NT2/D1 (cell line): ENCODE data around the gene GLYAT.

Experiments used
- DNase-seq: peaks from one replicate; pipeline ENCODE4 v3.0.0-alpha.2; 2011; ENCODE audit warnings: low read depth, low spot score
- H3K27me3 ChIP-seq: 2 replicates; pipeline ENCODE4 v1.6.0; 2011; ENCODE audit warnings: mild to moderate bottlenecking; ENCODE audit not compliant: insufficient read length, insufficient read depth
- H3K36me3 ChIP-seq: 2 replicates; pipeline ENCODE4 v1.6.1; 2011; ENCODE audit warnings: mild to moderate bottlenecking, low read length, mixed read lengths; ENCODE audit not compliant: insufficient read depth, insufficient read length
- H3K4me1 ChIP-seq: 2 replicates; pipeline ENCODE4 v1.5.1; 2011; ENCODE audit not compliant: insufficient read depth, insufficient read length
- H3K4me3 ChIP-seq: 2 replicates; pipeline ENCODE4 v1.5.1; 2011; ENCODE audit warnings: low read depth; ENCODE audit not compliant: insufficient read length
- H3K9ac ChIP-seq: 2 replicates; pipeline ENCODE4 v1.6.0; 2011; ENCODE audit warnings: low read depth; ENCODE audit not compliant: insufficient read length
- H3K9me3 ChIP-seq: 2 replicates; pipeline ENCODE4 v1.5.1; 2011; ENCODE audit warnings: mild to moderate bottlenecking, low read length; ENCODE audit not compliant: insufficient read depth
- SUZ12 ChIP-seq: IDR thresholded peaks from 2 replicates; pipeline ENCODE4 v1.6.1; 2011; ENCODE audit not compliant: insufficient read length, insufficient read depth; ENCODE audit errors: extremely low read depth
- YY1 ChIP-seq: IDR thresholded peaks from 2 replicates; pipeline ENCODE4 v1.6.1; 2011; ENCODE audit not compliant: insufficient read length, insufficient read depth
- ZNF274 ChIP-seq: IDR thresholded peaks from 2 replicates; pipeline ENCODE4 v1.6.1; 2011; ENCODE audit warnings: mild to moderate bottlenecking, low read depth, low read length

The GLYAT gene

GRCh38 chr11:58742140-58742539 is 10.4 kb upstream of the GLYAT start:
- H3K27me3 ChIP-seq = no peaks in the 10 kb centered on the region

GRCh38 chr11:58741127-58741526 is 9.4 kb upstream of the GLYAT start:
- H3K36me3 ChIP-seq = no peaks in the 10 kb centered on the region
- peaks cover 43% of the 10 kb centered on the region for H3K9me3 ChIP-seq
- TF ChIP-seq SUZ12 (no peak), ZNF274 (no peak), YY1 (no peak)
- no peaks in the 10 kb centered on the region for H3K27me3 ChIP-seq
- no peaks in the 10 kb centered on the region for H3K4me1 ChIP-seq
- DNase-seq = no peak
- H3K9ac ChIP-seq = no peak overlapping the region
- H3K4me3 ChIP-seq = no peak overlapping the region

More at GRCh38 chr11:58742140-58742539, 10.4 kb upstream of the GLYAT start:
- H3K36me3 ChIP-seq = no peaks in the 10 kb centered on the region
- H3K4me3 ChIP-seq = no peak overlapping the region
- DNase-seq = no peak
- no peak overlapping the region for H3K9ac ChIP-seq
- TF ChIP-seq ZNF274 = no peak
- no peak for TF ChIP-seq YY1
- no peak for TF ChIP-seq SUZ12
- H3K9me3 ChIP-seq = peaks cover 43% of the 10 kb centered on the region
- no peaks in the 10 kb centered on the region for H3K4me1 ChIP-seq

GRCh38 chr11:58740447-58740846 is 8.7 kb upstream of the GLYAT start:
- Histone ChIP-seq H3K9ac (no peak overlapping the region), H3K4me1 (no peaks in the 10 kb centered on the region), H3K4me3 (no peak overlapping the region), H3K36me3 (no peaks in the 10 kb centered on the region), H3K9me3 (peaks cover 43% of the 10 kb centered on the region), H3K27me3 (no peaks in the 10 kb centered on the region)
- DNase-seq = no peak
- TF ChIP-seq ZNF274 (no peak), SUZ12 (no peak), YY1 (no peak)

- H3K4me3 ChIP-seq = no peak overlapping the region
- H3K9me3 ChIP-seq = peaks cover 43% of the 10 kb centered on the region
- DNase-seq = no peak
- no peaks in the 10 kb centered on the region for H3K4me1 ChIP-seq
- TF ChIP-seq YY1 (no peak), ZNF274 (no peak), SUZ12 (no peak)
- no peaks in the 10 kb centered on the region for H3K36me3 ChIP-seq
- H3K9ac ChIP-seq = no peak overlapping the region
- no peaks in the 10 kb centered on the region for H3K27me3 ChIP-seq
Observed at GRCh38 chr11:58739725-58740430, 8.1 kb upstream of the GLYAT start.

GRCh38 chr11:58734681-58735490 is 3.1 kb upstream of the GLYAT start:
- TF ChIP-seq ZNF274 (no peak), YY1 (no peak), SUZ12 (no peak)
- no peak overlapping the region for H3K9ac ChIP-seq
- H3K4me1 ChIP-seq = no peaks in the 10 kb centered on the region
- H3K4me3 ChIP-seq = no peak overlapping the region
- H3K27me3 ChIP-seq = no peaks in the 10 kb centered on the region
- no peaks in the 10 kb centered on the region for H3K36me3 ChIP-seq
- no peak for DNase-seq
- peaks cover 10% of the 10 kb centered on the region; the same call in 1 of the 2 replicates for H3K9me3 ChIP-seq

- no peak overlapping the region for H3K9ac ChIP-seq
- no peak for TF ChIP-seq YY1
- no peak for TF ChIP-seq ZNF274
- TF ChIP-seq SUZ12 = no peak
- H3K4me3 ChIP-seq = no peak overlapping the region
- H3K36me3 ChIP-seq = no peaks in the 10 kb centered on the region
- no peaks in the 10 kb centered on the region for H3K4me1 ChIP-seq
- no peaks in the 10 kb centered on the region for H3K27me3 ChIP-seq
- H3K9me3 ChIP-seq = no peaks in the 10 kb centered on the region
- no peak for DNase-seq
Observed at GRCh38 chr11:58730507-58731089, 1.1 kb downstream of the GLYAT start.

GRCh38 chr11:58727415-58727797 is 4.3 kb downstream of the GLYAT start:
- TF ChIP-seq YY1 = no peak
- no peak for TF ChIP-seq SUZ12
- no peak for TF ChIP-seq ZNF274
- Histone ChIP-seq H3K36me3 (no peaks in the 10 kb centered on the region), H3K27me3 (no peaks in the 10 kb centered on the region), H3K4me3 (no peak overlapping the region), H3K4me1 (no peaks in the 10 kb centered on the region), H3K9ac (no peak overlapping the region), H3K9me3 (no peaks in the 10 kb centered on the region)
- no peak for DNase-seq
